Thoracic aorta (tissue), 2 donors: Measurements from ENCODE around the gene CD6. TPM values are rescaled to one million over a fixed set of nuclear protein-coding genes. Genes with fewer than 3 reads are reported as not detected.
"Not testable (repeated sequence)": the region's sequence is repeated elsewhere in the genome, so short reads cannot be mapped to it uniquely, and the experiment has no call there.

Experiments used
- ATAC-seq: fragments of 150-250 bp; one replicate; pipeline ENCODE4 v1.8.0; 2017; ENCODE audit warnings: low read depth; ENCODE audit not compliant: insufficient number of reproducible peaks, low FRiP score
- DNase-seq: peaks from one replicate; pipeline ENCODE4 v3.0.0-alpha.2; 2020; ENCODE audit warnings: low spot score
- H3K27ac ChIP-seq, 2 donors: fragments of 200-600 bp; sonication (generic); 1 replicate in 1 of 2; 2 replicates in 1 of 2; pipeline ENCODE4 v1.5.1; 2016; ENCODE audit warnings: mild to moderate bottlenecking in 2 of 2, moderate library complexity in 2 of 2
- H3K27me3 ChIP-seq: fragments of 200-600 bp; sonication (generic); replicated peaks from 2 replicates; pipeline ENCODE4 v1.6.0; 2016; ENCODE audit warnings: mild to moderate bottlenecking; ENCODE audit not compliant: insufficient read depth
- H3K36me3 ChIP-seq: fragments of 200-600 bp; sonication (generic); one replicate; pipeline ENCODE4 v1.5.1; 2016
- H3K4me1 ChIP-seq, 2 donors: fragments of 200-600 bp; sonication (generic); 1 replicate in 1 of 2; 2 replicates in 1 of 2; pipeline versions ENCODE4 v1.5.1 to v1.6.0; 2016; ENCODE audit warnings: low read depth in 2 of 2, mild to moderate bottlenecking in 1 of 2; ENCODE audit not compliant: control insufficient read depth in 1 of 2
- H3K4me3 ChIP-seq: fragments of 200-600 bp; sonication (generic); 2 replicates; pipeline ENCODE4 v1.5.1; 2016; ENCODE audit warnings: mild to moderate bottlenecking
- H3K9me3 ChIP-seq: fragments of 200-600 bp; sonication (generic); 2 replicates; pipeline ENCODE4 v1.5.1; 2016
- total RNA-seq, 2 donors: library from RNA; depleted of rRNA; stranded (reverse); fragments of >200 nt; gene quantifications; one replicate each; pipeline versions ENCODE4 v1.1.0 to v1.2.3, GENCODE V29; 2016
- TF ChIP-seq, protein P1 (sequence below): fragments of 200-600 bp; sonication (generic); IDR thresholded peaks from one replicate; pipeline ENCODE4 v1.5.1; 2019; ENCODE audit warnings: antibody characterized with exemption

The CD6 gene
- total RNA-seq, 2 donors from 2014 or later, result 2.2 to 3.3 TPM

GRCh38 chr11:60970890-60971289 lies 590 bp upstream of the CD6 start:
- Histone ChIP-seq H3K27ac (no peak overlapping the region), H3K4me3 (no peak overlapping the region), H3K4me1 (no peaks in the 10 kb centered on the region), H3K9me3 (no peaks in the 10 kb centered on the region), H3K36me3 (no peaks in the 10 kb centered on the region), H3K27me3 (no peaks in the 10 kb centered on the region)
- TF ChIP-seq, protein P1, sequence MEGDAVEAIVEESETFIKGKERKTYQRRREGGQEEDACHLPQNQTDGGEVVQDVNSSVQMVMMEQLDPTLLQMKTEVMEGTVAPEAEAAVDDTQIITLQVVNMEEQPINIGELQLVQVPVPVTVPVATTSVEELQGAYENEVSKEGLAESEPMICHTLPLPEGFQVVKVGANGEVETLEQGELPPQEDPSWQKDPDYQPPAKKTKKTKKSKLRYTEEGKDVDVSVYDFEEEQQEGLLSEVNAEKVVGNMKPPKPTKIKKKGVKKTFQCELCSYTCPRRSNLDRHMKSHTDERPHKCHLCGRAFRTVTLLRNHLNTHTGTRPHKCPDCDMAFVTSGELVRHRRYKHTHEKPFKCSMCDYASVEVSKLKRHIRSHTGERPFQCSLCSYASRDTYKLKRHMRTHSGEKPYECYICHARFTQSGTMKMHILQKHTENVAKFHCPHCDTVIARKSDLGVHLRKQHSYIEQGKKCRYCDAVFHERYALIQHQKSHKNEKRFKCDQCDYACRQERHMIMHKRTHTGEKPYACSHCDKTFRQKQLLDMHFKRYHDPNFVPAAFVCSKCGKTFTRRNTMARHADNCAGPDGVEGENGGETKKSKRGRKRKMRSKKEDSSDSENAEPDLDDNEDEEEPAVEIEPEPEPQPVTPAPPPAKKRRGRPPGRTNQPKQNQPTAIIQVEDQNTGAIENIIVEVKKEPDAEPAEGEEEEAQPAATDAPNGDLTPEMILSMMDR, result no peak
- ATAC-seq (no peak), DNase-seq (no peak)

DNA sequence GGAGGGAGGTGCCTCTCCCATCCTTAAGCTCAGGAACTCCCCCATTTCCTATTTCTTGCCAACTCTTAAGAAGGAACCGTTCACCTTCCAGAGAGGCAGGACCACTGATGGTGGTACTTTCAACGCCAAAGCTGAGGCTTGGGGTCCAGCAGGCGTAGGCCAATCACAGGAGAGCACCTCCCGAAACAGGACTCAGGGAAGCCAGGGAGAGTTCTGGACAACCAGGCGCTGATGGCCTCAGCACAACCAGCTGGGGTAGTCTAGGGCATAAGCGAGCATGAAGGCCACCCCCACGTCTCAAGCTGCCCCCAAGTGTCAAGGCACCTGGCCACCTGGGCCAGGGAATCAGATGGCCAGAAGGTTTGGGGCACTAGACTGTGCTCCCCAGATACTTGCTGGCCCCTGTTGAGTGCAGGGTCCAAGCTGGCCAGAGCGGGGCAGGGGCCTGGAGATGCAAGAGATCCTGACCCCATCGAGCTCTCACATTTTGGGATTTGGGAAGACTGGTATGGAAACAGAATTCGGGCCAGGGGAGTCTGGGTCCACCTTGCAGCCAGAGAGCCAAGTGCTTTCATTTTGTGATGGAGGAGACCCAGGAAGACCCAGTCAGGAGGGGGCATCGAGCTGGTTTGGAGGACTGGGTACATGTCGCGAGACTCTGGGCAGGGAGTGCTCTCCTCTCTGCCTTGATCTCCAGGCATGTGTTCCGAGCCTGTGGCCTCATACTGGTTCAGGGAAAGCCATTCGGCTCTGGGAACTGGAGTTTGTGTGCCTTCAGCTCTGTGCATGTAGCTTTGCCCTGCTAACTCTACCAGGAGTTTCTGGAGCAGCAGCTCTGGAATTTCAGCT lies 926 bp downstream of the CD6 start:
- Histone ChIP-seq H3K4me3 (peak overlapping the region; percentile 44), H3K27ac (no peak overlapping the region), H3K27me3 (no peaks in the 10 kb centered on the region), H3K9me3 (no peaks in the 10 kb centered on the region), H3K4me1 (no peaks in the 10 kb centered on the region), H3K36me3 (no peaks in the 10 kb centered on the region)
- no peak for ATAC-seq
- no peak for DNase-seq
- TF ChIP-seq, protein P1, result no peak

- H3K4me3 ChIP-seq, result no peak overlapping the region
- H3K4me1 ChIP-seq, result no peaks in the 10 kb centered on the region
- no peaks in the 10 kb centered on the region for H3K27me3 ChIP-seq
- no peaks in the 10 kb centered on the region for H3K36me3 ChIP-seq
- H3K9me3 ChIP-seq, result no peaks in the 10 kb centered on the region
- TF ChIP-seq, protein P1, result no peak
- no peak for DNase-seq
- no peak overlapping the region for H3K27ac ChIP-seq
- no peak for ATAC-seq
These were observed 2.2 kb downstream of the CD6 start for GRCh38 chr11:60973699-60974098.

- not testable (repeated sequence) for DNase-seq, H3K27me3 ChIP-seq, H3K4me3 ChIP-seq, H3K9me3 ChIP-seq, H3K27ac ChIP-seq, H3K36me3 ChIP-seq, H3K4me1 ChIP-seq, ATAC-seq
These were observed 2.8 kb downstream of the CD6 start for GRCh38 chr11:60974316-60974715.

DNA sequence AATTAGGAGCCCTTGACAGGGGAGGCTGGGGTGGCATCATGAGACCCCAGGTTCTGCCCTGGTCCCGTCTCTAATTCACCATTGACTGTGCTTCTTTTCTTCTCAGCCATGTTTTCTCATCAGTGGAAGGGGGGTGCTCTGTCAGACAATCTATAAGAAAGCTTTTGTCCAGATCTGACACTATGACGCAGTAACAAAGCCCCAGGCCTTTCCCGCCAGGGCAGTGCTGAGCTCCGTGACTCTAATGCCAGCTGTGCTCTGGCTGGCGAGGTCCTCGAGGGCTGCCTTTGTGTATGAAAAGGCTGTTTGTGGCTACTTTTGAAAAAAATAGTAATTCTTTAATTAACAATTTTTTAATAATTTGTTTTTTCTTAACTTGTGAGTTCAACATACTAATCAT lies 3.2 kb downstream of the CD6 start:
- H3K27ac ChIP-seq, result no peak overlapping the region
- ATAC-seq (no peak), DNase-seq (no peak)
- no peak overlapping the region for H3K4me3 ChIP-seq
- no peaks in the 10 kb centered on the region for H3K27me3 ChIP-seq
- no peaks in the 10 kb centered on the region for H3K9me3 ChIP-seq
- H3K4me1 ChIP-seq, result no peaks in the 10 kb centered on the region
- TF ChIP-seq, protein P1, result no peak
- H3K36me3 ChIP-seq, result no peaks in the 10 kb centered on the region
